Activated CD8-positive, alpha-beta T cell treated with anti-CD3 and anti-CD28 coated beads for 36 hours (primary cell): ENCODE results near the gene CDC37L1. TPM values are rescaled to one million over a fixed set of nuclear protein-coding genes. Genes with fewer than 3 reads are reported as not detected.
A peak's percentile ranks its signal among the peaks of the same experiment; 100 is the strongest.

Source experiments
- ATAC-seq: fragments of 200-7000 bp; cut with Tn5 transposase; one replicate; pipeline ENCODE4 v1.10.0; 2021; ENCODE audit warnings: mild to moderate bottlenecking, moderate library complexity
- CTCF ChIA-PET: fragments of 350-600 bp; sonication (Branson Sonifier 250); formaldehyde crosslinking; loops from one replicate; lab custom pipeline; 2021; ENCODE audit warnings: antibody characterized with exemption; lab: Charles Lee
- POLR2A ChIA-PET: fragments of 350-600 bp; sonication (Branson Sonifier 250); formaldehyde crosslinking; loops from one replicate; lab custom pipeline; 2021; ENCODE audit warnings: antibody characterized with exemption; lab: Charles Lee
- DNase-seq: peaks from one replicate; pipeline ENCODE4 v3.0.0-alpha.2; 2020
- H3K27ac Mint-ChIP-seq: one replicate; pipeline ENCODE4 v1.8.0; 2021; ENCODE audit warnings: mild to moderate bottlenecking, mixed read lengths
- H3K27me3 Mint-ChIP-seq: one replicate; pipeline ENCODE4 v1.8.0; 2021; ENCODE audit warnings: mixed read lengths
- H3K36me3 Mint-ChIP-seq: one replicate; pipeline ENCODE4 v1.8.0; 2021; ENCODE audit warnings: low read depth, mixed read lengths
- H3K4me1 Mint-ChIP-seq: one replicate; pipeline ENCODE4 v1.8.0; 2021; ENCODE audit warnings: low read depth, mixed read lengths
- H3K4me3 Mint-ChIP-seq: one replicate; pipeline ENCODE4 v1.8.0; 2021; ENCODE audit warnings: mild to moderate bottlenecking, moderate library complexity, mixed read lengths
- H3K9me3 Mint-ChIP-seq: one replicate; pipeline ENCODE4 v1.8.0; 2021; ENCODE audit warnings: mixed read lengths
- intact Hi-C: fragments of 100-400 bp; cut with micrococcal nuclease; formaldehyde crosslinking; loops from one replicate; pipeline ENCODE4 v1.10.0; 2022
- total RNA-seq, 2 experiments: library from RNA; stranded (reverse); gene quantifications; one replicate each; pipeline ENCODE4 v1.2.3, GENCODE V29; 2021
- TF ChIP-seq, protein P1 (sequence below): fragments of 200-600 bp; IDR thresholded peaks from one replicate; pipeline ENCODE4 v1.8.0; 2022; ENCODE audit warnings: antibody characterized with exemption, mild to moderate bottlenecking

CDC37L1 gene
- total RNA-seq, 2 experiments from 2014 or later: 10.0 to 10.2 TPM

DNA sequence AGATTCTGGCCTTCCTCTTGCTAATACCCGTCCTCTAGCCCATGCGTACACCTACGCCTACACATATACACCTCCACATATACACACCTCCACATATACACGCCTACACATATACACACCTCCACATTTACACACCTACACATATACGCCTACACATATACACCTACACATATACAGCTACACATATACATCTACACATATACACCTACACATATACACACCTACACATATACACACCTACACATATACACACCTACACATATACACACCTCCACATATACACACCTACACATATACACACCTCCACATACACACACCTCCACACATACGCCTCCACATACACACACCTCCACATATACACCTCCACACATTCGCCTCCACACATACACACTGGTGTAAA is 34.5 kb downstream of the CDC37L1 start:
- Mint-ChIP-seq H3K27me3 (no peaks in the 10 kb centered on the region), H3K9me3 (no peaks in the 10 kb centered on the region), H3K4me3 (no peak overlapping the region), H3K36me3 (peaks cover 35% of the 10 kb centered on the region), H3K4me1 (no peaks in the 10 kb centered on the region), H3K27ac (peak overlapping the region; percentile 47)
- ChIA-PET CTCF (no interaction called here), POLR2A (interaction anchor here (0.9 kb wide), 1 partner anchor 12 kb away, joined by 3 read pairs; no protein-coding TSS in a partner anchor)
- ATAC-seq (peak; percentile 56), DNase-seq (no peak)
- intact Hi-C loops: no loop called here
- TF ChIP-seq, protein P1, sequence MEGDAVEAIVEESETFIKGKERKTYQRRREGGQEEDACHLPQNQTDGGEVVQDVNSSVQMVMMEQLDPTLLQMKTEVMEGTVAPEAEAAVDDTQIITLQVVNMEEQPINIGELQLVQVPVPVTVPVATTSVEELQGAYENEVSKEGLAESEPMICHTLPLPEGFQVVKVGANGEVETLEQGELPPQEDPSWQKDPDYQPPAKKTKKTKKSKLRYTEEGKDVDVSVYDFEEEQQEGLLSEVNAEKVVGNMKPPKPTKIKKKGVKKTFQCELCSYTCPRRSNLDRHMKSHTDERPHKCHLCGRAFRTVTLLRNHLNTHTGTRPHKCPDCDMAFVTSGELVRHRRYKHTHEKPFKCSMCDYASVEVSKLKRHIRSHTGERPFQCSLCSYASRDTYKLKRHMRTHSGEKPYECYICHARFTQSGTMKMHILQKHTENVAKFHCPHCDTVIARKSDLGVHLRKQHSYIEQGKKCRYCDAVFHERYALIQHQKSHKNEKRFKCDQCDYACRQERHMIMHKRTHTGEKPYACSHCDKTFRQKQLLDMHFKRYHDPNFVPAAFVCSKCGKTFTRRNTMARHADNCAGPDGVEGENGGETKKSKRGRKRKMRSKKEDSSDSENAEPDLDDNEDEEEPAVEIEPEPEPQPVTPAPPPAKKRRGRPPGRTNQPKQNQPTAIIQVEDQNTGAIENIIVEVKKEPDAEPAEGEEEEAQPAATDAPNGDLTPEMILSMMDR: no peak

GRCh38 chr9:4714266-4715016 is 35.1 kb downstream of the CDC37L1 start:
- no peaks in the 10 kb centered on the region for H3K9me3 Mint-ChIP-seq
- H3K27ac Mint-ChIP-seq: no peak overlapping the region
- ChIA-PET POLR2A (interaction anchor here (0.6 kb wide), 1 partner anchor 24 kb away, joined by 3 read pairs; no protein-coding TSS in a partner anchor), CTCF (no interaction called here)
- DNase-seq (no peak), ATAC-seq (no peak)
- peaks cover 31% of the 10 kb centered on the region for H3K36me3 Mint-ChIP-seq
- intact Hi-C loops: no loop called here
- H3K27me3 Mint-ChIP-seq: no peaks in the 10 kb centered on the region
- TF ChIP-seq, protein P1: no peak
- H3K4me3 Mint-ChIP-seq: no peak overlapping the region
- no peaks in the 10 kb centered on the region for H3K4me1 Mint-ChIP-seq

GRCh38 chr9:4716163-4716562 is 36.8 kb downstream of the CDC37L1 start:
- Mint-ChIP-seq H3K9me3 (no peaks in the 10 kb centered on the region), H3K4me1 (no peaks in the 10 kb centered on the region), H3K36me3 (peaks cover 30% of the 10 kb centered on the region), H3K4me3 (no peak overlapping the region), H3K27me3 (no peaks in the 10 kb centered on the region), H3K27ac (no peak overlapping the region)
- intact Hi-C loops: no loop called here
- ChIA-PET POLR2A (interaction anchor here (0.7 to 0.9 kb wide), 2 partner anchors 24 to 164 kb away, joined by 3 to 4 read pairs; partner anchors contain the start of gene AK3), CTCF (interaction anchor here (1.1 kb wide), 1 partner anchor 42 kb away, joined by 3 read pairs; no protein-coding TSS in a partner anchor)
- no peak for ATAC-seq
- no peak for DNase-seq
- TF ChIP-seq, protein P1: no peak

DNA sequence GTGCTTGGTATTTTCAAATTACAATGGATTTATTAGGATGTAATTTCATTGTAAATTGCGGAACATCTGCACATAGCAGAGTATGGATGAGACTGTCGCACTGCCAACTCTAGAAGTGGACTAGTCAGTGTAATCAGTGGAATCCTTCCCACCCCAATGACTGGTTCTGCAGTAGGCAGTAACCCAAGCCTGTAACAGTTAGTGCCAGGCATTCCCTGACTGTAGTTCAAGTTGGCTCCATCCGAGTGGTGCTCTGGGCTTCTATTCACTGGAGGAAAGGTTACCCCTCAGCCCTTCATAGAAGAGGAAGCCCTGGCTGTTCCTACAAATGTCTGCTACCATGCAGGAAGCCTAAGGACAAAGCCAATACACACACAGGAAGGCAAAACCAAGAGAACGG is 38.4 kb downstream of the CDC37L1 start:
- H3K36me3 Mint-ChIP-seq: peaks cover 34% of the 10 kb centered on the region
- POLR2A ChIA-PET: no interaction called here
- intact Hi-C loops: no loop called here
- H3K4me1 Mint-ChIP-seq: no peaks in the 10 kb centered on the region
- CTCF ChIA-PET: no interaction called here
- H3K27me3 Mint-ChIP-seq: no peaks in the 10 kb centered on the region
- ATAC-seq: no peak
- H3K4me3 Mint-ChIP-seq: no peak overlapping the region
- no peak overlapping the region for H3K27ac Mint-ChIP-seq
- DNase-seq: no peak
- no peaks in the 10 kb centered on the region for H3K9me3 Mint-ChIP-seq
- TF ChIP-seq, protein P1: no peak

- Mint-ChIP-seq H3K27me3 (no peaks in the 10 kb centered on the region), H3K27ac (no peak overlapping the region), H3K4me1 (no peaks in the 10 kb centered on the region), H3K4me3 (no peak overlapping the region), H3K9me3 (no peaks in the 10 kb centered on the region), H3K36me3 (peaks cover 29% of the 10 kb centered on the region)
- ATAC-seq (no peak), DNase-seq (no peak)
- TF ChIP-seq, protein P1: no peak
- CTCF ChIA-PET: interaction anchor here (1.3 kb wide), 1 partner anchor 115 kb away, joined by 3 read pairs; no protein-coding TSS in a partner anchor
- intact Hi-C loops: no loop called here
- POLR2A ChIA-PET: interaction anchor here (0.6 kb wide), 1 partner anchor 12 kb away, joined by 3 read pairs; no protein-coding TSS in a partner anchor
Measured at GRCh38 chr9:4718911-4719310, 39.5 kb downstream of the CDC37L1 start.
